Skeletal muscle tissue (tissue), 4 donors: ENCODE data around the gene ST7. TPM values are rescaled to one million over a fixed set of nuclear protein-coding genes. Genes with fewer than 3 reads are reported as not detected.

ENCODE experiments used
- H3K27ac ChIP-seq: one replicate; pipeline ENCODE4 v1.7.0; 2013; ENCODE audit warnings: mild to moderate bottlenecking, low read depth, low read length, inconsistent platforms
- H3K27me3 ChIP-seq, 3 donors: one replicate each; pipeline ENCODE4 v1.7.0; 2013; ENCODE audit warnings: low read length in 3 of 3; ENCODE audit not compliant: control insufficient read depth in 3 of 3, insufficient read depth in 3 of 3
- H3K36me3 ChIP-seq, 3 donors: one replicate each; pipeline ENCODE4 v1.7.0; 2013; ENCODE audit warnings: low read length in 3 of 3; ENCODE audit not compliant: control insufficient read depth in 3 of 3, insufficient read depth in 3 of 3
- H3K4me1 ChIP-seq, 3 donors: one replicate each; pipeline ENCODE4 v1.7.0; 2013; ENCODE audit warnings: low read length in 3 of 3, mild to moderate bottlenecking in 3 of 3; ENCODE audit not compliant: control insufficient read depth in 3 of 3, insufficient read depth in 3 of 3
- H3K4me3 ChIP-seq, 3 donors: one replicate each; pipeline ENCODE4 v1.7.0; 2013; ENCODE audit warnings: low read length in 3 of 3
- H3K9ac ChIP-seq, 3 donors: one replicate each; pipeline ENCODE4 v1.7.0; 2013; ENCODE audit warnings: low read length in 3 of 3, mild to moderate bottlenecking in 3 of 3, moderate library complexity in 2 of 3, low read depth in 1 of 3
- H3K9me3 ChIP-seq, 3 donors: one replicate each; pipeline ENCODE4 v1.7.0; 2013; ENCODE audit warnings: low read length in 3 of 3; ENCODE audit not compliant: control insufficient read depth in 3 of 3
- total RNA-seq: library from RNA; depleted of rRNA; stranded (reverse); fragments of >200 nt; gene quantifications from one replicate; pipeline ENCODE4 v1.2.3, GENCODE V29; 2014
- donor health status: Osteomylitis.

ST7 gene
- total RNA-seq, 1 donor from 2014 or later: 23.0 TPM

DNA sequence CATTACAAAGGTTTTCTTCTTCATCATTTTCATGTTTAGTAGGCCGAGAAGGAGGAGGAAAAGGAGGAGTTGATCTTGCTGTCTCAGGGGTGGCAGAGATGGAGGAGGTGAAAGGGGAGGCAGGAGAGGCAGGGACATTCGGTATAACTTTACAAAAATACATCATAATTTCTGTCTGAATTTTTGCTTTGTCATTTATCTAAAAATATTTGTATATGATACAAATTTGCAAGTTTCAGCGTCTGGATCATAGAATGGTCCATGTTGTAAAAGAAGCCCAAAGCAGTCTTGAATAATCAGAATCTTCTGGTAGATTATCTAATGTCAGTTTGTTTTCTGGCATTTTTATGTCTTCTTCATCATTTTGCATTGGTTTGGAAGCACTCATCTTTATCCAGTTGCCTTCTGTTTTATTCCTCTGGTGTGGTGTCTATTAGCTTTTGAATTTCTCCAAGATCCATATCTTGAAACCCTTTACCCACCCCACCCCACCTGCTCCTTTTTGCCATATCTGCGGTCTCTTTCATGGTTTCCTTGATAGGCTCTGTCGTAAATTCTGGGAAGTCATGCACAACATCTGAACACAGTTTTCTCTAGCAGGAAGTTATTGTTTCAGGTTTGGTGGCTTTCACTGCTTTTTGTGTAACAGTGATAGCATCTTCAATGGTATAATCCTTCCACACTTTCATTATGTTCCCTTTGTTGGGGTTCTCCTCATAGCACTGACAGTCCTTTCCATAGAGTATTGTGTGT, 95.0 kb downstream of the ST7 start:
- Histone ChIP-seq H3K4me3 (no peak overlapping the region), H3K9ac (no peak overlapping the region), H3K27me3 (no peaks in the 10 kb centered on the region), H3K36me3 (no peaks in the 10 kb centered on the region), H3K4me1 (peaks cover 23 to 24% (median 23%) of the 10 kb centered on the region in 3 donors), H3K9me3 (no peaks in the 10 kb centered on the region), H3K27ac (no peak overlapping the region)

DNA sequence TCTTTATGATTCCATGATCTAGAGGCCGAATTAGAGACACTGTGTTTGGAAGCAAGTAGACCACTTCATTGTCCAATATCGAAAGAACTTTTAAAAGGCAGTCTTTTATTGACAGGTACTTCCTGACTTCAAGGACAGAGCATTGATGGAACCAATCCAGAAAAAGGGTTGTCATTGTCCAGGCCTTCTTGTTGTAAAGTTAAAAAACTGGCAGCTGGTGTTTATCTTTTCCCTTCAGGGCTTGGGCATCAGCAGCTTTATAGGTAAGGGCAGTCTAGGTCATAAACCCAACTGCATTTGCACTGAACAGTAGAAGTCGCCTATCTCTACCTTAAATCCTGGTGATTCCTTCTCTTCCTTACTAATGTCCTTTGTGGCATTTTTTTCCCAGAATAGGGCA, 95.6 kb downstream of the ST7 start:
- H3K9me3 ChIP-seq: no peaks in the 10 kb centered on the region

DNA sequence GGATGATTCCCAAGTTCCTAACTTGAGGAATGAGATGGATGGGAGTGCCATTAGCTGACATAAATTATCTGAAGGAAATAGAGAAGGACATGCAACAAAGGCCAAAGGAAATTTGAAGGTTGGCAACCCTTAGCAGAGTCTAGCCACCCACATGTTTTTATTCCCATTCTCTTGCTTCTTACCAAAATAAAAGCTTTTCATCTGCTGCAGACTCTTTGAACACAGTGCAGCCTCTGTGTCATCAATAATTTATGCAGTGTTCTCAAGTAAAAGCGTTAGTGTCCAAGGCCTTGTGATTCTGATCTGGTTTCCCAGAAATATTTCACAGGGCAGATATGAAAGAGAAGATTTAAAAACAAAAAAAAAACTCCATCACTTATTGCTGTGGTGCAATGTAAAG, 98.5 kb downstream of the ST7 start:
- Histone ChIP-seq H3K4me3 (no peak overlapping the region), H3K4me1 (peaks cover 14 to 17% (median 17%) of the 10 kb centered on the region in 3 donors), H3K9me3 (no peaks in the 10 kb centered on the region), H3K27ac (no peak overlapping the region), H3K9ac (no peak overlapping the region), H3K27me3 (no peaks in the 10 kb centered on the region), H3K36me3 (no peaks in the 10 kb centered on the region)

More for the DNA sequence above, 95.6 kb downstream of the ST7 start:
- Histone ChIP-seq H3K36me3 (no peaks in the 10 kb centered on the region), H3K4me1 (peaks cover 23 to 26% (median 24%) of the 10 kb centered on the region in 3 donors), H3K4me3 (no peak overlapping the region), H3K27me3 (no peaks in the 10 kb centered on the region), H3K9ac (no peak overlapping the region), H3K27ac (no peak overlapping the region)

DNA sequence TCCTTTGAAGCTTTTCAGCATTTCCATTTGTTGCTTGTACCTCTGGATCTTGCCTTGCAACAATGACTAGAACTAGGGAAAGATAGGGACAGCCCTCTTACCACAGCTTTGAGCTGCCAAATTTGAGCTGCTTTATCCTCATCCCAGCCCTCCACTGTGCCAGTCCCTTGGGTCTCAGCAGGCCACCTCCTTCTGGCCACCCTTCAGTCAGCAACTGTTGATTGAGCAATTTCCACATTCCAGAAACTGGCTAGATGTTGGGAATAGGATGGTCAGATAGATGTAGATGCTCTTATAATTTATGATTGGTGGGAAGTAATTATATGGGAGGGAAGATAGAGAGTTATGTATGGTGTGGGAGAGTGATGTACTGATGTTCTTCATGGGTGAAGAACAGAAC, 100.1 kb downstream of the ST7 start:
- Histone ChIP-seq H3K9me3 (no peaks in the 10 kb centered on the region), H3K4me3 (no peak overlapping the region), H3K4me1 (peaks cover 2 to 7% (median 7%) of the 10 kb centered on the region in 3 donors)

DNA sequence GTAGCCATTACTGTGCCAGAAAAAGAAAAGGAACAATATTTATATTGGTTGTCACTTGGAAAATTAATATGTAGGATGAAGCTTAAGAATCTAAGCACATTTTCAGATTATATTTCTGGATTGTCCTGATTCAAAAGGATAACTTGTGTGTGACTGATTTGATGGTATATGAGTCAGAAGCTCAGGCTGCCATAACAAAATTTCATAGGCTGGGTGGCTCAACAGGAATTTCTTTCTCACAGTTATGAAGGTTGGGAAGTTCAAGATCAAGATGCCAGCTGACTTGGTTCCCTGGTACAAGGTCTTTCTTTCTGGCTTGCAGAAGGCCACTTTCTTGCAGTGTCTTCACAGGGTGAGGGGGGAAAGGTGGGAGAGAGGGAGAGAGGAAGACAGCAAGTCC, 108.5 kb downstream of the ST7 start:
- no peaks in the 10 kb centered on the region for H3K27me3 ChIP-seq
- no peaks in the 10 kb centered on the region for H3K4me1 ChIP-seq
- no peak overlapping the region for H3K27ac ChIP-seq
- H3K9me3 ChIP-seq: no peaks in the 10 kb centered on the region
- H3K36me3 ChIP-seq: no peaks in the 10 kb centered on the region
- no peak overlapping the region for H3K9ac ChIP-seq
- no peak overlapping the region for H3K4me3 ChIP-seq

More for the DNA sequence above, 100.1 kb downstream of the ST7 start:
- Histone ChIP-seq H3K27me3 (no peaks in the 10 kb centered on the region), H3K36me3 (no peaks in the 10 kb centered on the region), H3K27ac (no peak overlapping the region), H3K9ac (no peak overlapping the region)

DNA sequence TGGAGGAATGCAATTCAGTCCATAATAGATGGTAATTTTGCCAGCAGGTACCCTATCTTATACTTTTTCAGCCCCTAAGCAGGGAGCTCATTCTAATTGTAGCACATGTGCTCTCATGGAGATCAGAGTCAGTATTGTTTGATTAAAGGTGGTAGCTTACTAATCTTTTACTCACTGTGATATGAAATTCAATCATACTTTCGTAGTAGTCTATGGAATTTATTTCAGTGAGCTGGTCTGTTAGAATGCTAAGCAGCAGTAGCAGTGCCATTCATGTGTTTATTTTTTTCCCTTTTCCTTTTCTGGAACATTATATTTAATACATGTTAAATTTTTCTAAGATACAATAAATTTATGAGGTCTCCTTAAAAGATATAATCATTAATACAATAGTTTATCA, 109.0 kb downstream of the ST7 start:
- Histone ChIP-seq H3K27ac (no peak overlapping the region), H3K4me3 (no peak overlapping the region), H3K4me1 (no peaks in the 10 kb centered on the region), H3K9me3 (no peaks in the 10 kb centered on the region), H3K27me3 (no peaks in the 10 kb centered on the region), H3K36me3 (no peaks in the 10 kb centered on the region), H3K9ac (no peak overlapping the region)

DNA sequence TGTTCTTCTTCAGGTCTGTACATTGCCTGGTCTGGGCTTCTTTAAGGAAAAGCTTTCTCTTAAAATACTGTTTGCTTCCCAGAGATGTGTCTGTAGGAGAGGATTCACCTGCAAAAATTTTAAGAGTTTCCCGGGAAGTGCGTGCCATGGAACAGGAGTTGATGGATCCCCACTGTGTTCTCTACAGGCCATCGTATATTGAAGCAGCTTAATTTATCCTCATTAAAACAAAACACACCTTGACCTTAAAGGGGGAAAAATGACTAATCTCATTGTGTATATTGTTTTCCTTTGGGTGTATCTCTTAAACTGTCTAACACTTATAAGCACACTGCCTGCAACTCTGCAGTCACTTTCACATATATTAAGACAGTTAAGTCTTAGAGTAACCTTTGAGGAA, 111.4 kb downstream of the ST7 start:
- Histone ChIP-seq H3K36me3 (no peaks in the 10 kb centered on the region), H3K27ac (no peak overlapping the region), H3K27me3 (no peaks in the 10 kb centered on the region), H3K9me3 (no peaks in the 10 kb centered on the region), H3K4me1 (peaks cover 6 to 13% (median 10%) of the 10 kb centered on the region in 3 donors), H3K4me3 (no peak overlapping the region), H3K9ac (no peak overlapping the region)

DNA sequence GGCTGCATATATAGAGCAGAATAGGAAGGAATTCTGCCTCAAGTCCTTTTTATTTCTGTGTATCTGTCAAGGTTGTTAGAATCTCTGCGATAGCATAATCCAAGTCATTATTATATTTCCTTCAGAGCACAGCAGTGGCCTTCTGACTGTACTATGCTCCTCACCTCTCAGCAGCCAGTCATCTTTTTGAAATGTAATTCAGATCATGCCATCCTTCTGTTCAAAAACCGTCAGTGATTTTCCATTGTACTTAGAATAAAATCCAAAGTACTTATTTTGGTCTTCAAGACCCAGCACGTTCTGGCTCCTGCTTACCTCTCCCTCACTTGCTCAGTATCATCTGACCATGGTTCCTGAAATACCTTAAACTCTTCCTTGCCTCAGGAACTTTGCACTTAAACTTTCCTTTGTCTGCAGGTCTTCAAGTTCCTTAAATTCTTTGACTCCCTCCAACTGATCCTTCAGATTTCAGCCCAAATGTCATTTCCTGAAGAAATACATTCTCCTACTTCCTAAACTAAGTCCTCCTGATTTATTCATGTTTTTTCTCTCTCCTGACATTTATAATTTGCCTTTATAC, 112.4 kb downstream of the ST7 start:
- peaks cover 7 to 15% (median 11%) of the 10 kb centered on the region in 3 donors for H3K4me1 ChIP-seq
- H3K4me3 ChIP-seq: no peak overlapping the region
- H3K36me3 ChIP-seq: no peaks in the 10 kb centered on the region
- no peak overlapping the region for H3K27ac ChIP-seq
- no peaks in the 10 kb centered on the region for H3K27me3 ChIP-seq
- no peaks in the 10 kb centered on the region for H3K9me3 ChIP-seq
- no peak overlapping the region for H3K9ac ChIP-seq

DNA sequence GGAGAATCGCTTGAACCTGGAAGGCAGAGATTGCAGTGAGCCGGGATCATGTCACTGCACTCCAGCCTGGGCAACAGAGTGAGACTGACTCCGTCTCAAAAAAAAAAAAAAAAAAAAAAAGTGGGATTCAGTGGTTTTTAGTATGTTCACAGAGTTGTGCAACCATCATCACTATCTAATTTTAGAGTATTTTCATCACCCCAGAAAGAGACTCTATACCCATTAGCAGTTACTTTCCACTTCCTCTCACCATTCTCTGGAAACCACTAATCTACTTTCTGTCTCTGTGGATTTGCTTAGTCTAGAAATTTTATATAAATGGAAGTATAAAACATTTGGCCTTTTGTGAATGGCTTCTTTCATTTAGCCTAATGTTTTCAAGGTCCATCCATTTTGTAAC, 113.4 kb downstream of the ST7 start:
- Histone ChIP-seq H3K36me3 (no peaks in the 10 kb centered on the region), H3K9me3 (no peaks in the 10 kb centered on the region), H3K4me3 (no peak overlapping the region), H3K27ac (no peak overlapping the region), H3K4me1 (peaks cover 7 to 15% (median 11%) of the 10 kb centered on the region in 3 donors), H3K27me3 (no peaks in the 10 kb centered on the region), H3K9ac (no peak overlapping the region)

DNA sequence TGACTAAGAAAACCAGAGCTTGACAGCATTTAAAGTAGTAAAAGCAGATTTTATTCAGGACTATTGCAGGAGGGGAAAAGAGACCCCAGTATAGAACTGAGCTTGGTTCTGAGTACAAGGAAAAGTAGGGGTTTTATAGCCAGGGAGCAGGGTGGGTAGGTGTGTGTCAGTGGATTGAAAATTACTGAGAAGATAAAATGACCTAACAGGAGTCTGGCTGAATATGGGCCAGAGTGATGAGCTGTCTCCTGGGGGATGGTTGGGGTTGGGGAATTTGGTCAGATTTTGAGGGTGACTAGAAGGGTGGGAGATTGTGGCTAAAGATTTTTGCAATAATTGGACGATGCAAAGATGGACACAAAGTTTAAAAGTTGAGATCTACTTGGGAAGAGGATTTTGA, 114.0 kb downstream of the ST7 start:
- H3K9me3 ChIP-seq: no peaks in the 10 kb centered on the region
- H3K9ac ChIP-seq: no peak overlapping the region
- H3K27me3 ChIP-seq: no peaks in the 10 kb centered on the region
- peaks cover 11 to 15% (median 13%) of the 10 kb centered on the region in 3 donors for H3K4me1 ChIP-seq
- no peaks in the 10 kb centered on the region for H3K36me3 ChIP-seq
- H3K27ac ChIP-seq: no peak overlapping the region
- no peak overlapping the region for H3K4me3 ChIP-seq
